MCF 10A (cell line): ENCODE results near the gene CHST15. TPM values are rescaled to one million over a fixed set of nuclear protein-coding genes. Genes with fewer than 3 reads are reported as not detected.

Experiments
- BruUV-seq: library from RNA; stranded (reverse); fragments of 400-500 nt; replicated peaks from 2 replicates; lab custom pipeline; 2021; lab: Mats Ljungman, UMichigan
- CTCF ChIA-PET: fragments of 300-600 bp; sonication (Branson Sonifier 250); formaldehyde crosslinking; extraction: SDS; loops from one replicate; lab custom pipeline; 2021; ENCODE audit warnings: antibody characterized with exemption, inconsistent platforms; lab: Yijun Ruan, JAX
- POLR2A ChIA-PET: fragments of 300-600, 350-650 bp; sonication (Branson Sonifier 250); formaldehyde crosslinking; extraction: SDS; loops from one replicate; lab custom pipeline; 2020; ENCODE audit warnings: antibody characterized with exemption, inconsistent platforms; lab: Yijun Ruan, JAX
- DNase-seq: peaks from one replicate; pipeline ENCODE4 v3.0.0-alpha.2; 2018; ENCODE audit not compliant: unreplicated experiment
- H3K27ac Mint-ChIP-seq: one replicate; pipeline ENCODE4 v1.8.0; 2022; ENCODE audit warnings: mild to moderate bottlenecking, low read depth, mixed read lengths; ENCODE audit not compliant: unreplicated experiment
- H3K27me3 Mint-ChIP-seq: one replicate; pipeline ENCODE4 v1.8.0; 2022; ENCODE audit warnings: mixed read lengths; ENCODE audit not compliant: insufficient read depth, unreplicated experiment
- H3K36me3 Mint-ChIP-seq: one replicate; pipeline ENCODE4 v1.8.0; 2022; ENCODE audit warnings: mild to moderate bottlenecking, moderate library complexity, mixed read lengths; ENCODE audit not compliant: insufficient read depth, unreplicated experiment
- H3K4me1 Mint-ChIP-seq: one replicate; pipeline ENCODE4 v1.8.0; 2022; ENCODE audit warnings: mixed read lengths; ENCODE audit not compliant: insufficient read depth, unreplicated experiment
- H3K4me3 Mint-ChIP-seq: one replicate; pipeline ENCODE4 v1.8.0; 2022; ENCODE audit warnings: mild to moderate bottlenecking, moderate library complexity, mixed read lengths; ENCODE audit not compliant: unreplicated experiment
- H3K9me3 Mint-ChIP-seq: one replicate; pipeline ENCODE4 v1.8.0; 2022; ENCODE audit warnings: mixed read lengths; ENCODE audit not compliant: unreplicated experiment
- CTCF ChIP-seq: fragments of 200-600 bp; IDR thresholded peaks from one replicate; pipeline ENCODE4 v1.8.0; 2022; ENCODE audit warnings: antibody characterized with exemption, mild to moderate bottlenecking; ENCODE audit not compliant: unreplicated experiment
- intact Hi-C: fragments of 100-400 bp; cut with micrococcal nuclease; formaldehyde crosslinking; loops from 2 replicates; pipeline ENCODE4 v1.14.1; 2022
- total RNA-seq: library from RNA; stranded (reverse); gene quantifications from 2 replicates; pipeline ENCODE4 v1.2.3, GENCODE V29; 2022

Gene CHST15
- total RNA-seq, 1 experiment from 2014 or later = 32.8 TPM

GRCh38 chr10:124063750-124064603, 29.4 kb downstream of the CHST15 start:
- H3K36me3 Mint-ChIP-seq = peaks cover 6% of the 10 kb centered on the region
- intact Hi-C loops = no loop called here
- peak overlapping the region; percentile 78 for H3K27ac Mint-ChIP-seq
- ChIA-PET CTCF (interaction anchor here (0.6 to 1.5 kb wide), 4 partner anchors 12 to 687 kb away, joined by 3 to 11 read pairs (median 4); no protein-coding TSS in a partner anchor), POLR2A (interaction anchor here (0.6 to 1.9 kb wide), 11 partner anchors 8 to 1292 kb away, joined by 3 to 18 read pairs (median 4); partner anchors contain the start of gene CHST15)
- no peaks in the 10 kb centered on the region for H3K27me3 Mint-ChIP-seq
- peaks cover 25% of the 10 kb centered on the region for H3K4me1 Mint-ChIP-seq
- no peaks in the 10 kb centered on the region for H3K9me3 Mint-ChIP-seq
- H3K4me3 Mint-ChIP-seq = peak overlapping the region; percentile 35
- TF ChIP-seq CTCF = no peak
- peak; percentile 81 for DNase-seq
- no TSS peak for BruUV-seq

GRCh38 chr10:124062390-124062789, 31.0 kb downstream of the CHST15 start:
- intact Hi-C loops = no loop called here
- H3K4me3 Mint-ChIP-seq = no peak overlapping the region
- ChIA-PET POLR2A (interaction anchor here (1.0 to 1.9 kb wide), 2 partner anchors 31 to 44 kb away, joined by 3 to 18 read pairs; partner anchors contain the start of gene CHST15), CTCF (no interaction called here)
- BruUV-seq = no TSS peak
- H3K9me3 Mint-ChIP-seq = no peaks in the 10 kb centered on the region
- H3K27ac Mint-ChIP-seq = no peak overlapping the region
- no peaks in the 10 kb centered on the region for H3K27me3 Mint-ChIP-seq
- peaks cover 6% of the 10 kb centered on the region for H3K36me3 Mint-ChIP-seq
- TF ChIP-seq CTCF = no peak
- peaks cover 18% of the 10 kb centered on the region for H3K4me1 Mint-ChIP-seq
- DNase-seq = no peak

- no peak for TF ChIP-seq CTCF
- CTCF ChIA-PET = interaction anchor here (0.9 kb wide), 1 partner anchor 66 kb away, joined by 3 read pairs; no protein-coding TSS in a partner anchor
- Mint-ChIP-seq H3K36me3 (peaks cover 6% of the 10 kb centered on the region), H3K4me3 (no peak overlapping the region), H3K27me3 (no peaks in the 10 kb centered on the region), H3K4me1 (peaks cover 18% of the 10 kb centered on the region), H3K27ac (no peak overlapping the region), H3K9me3 (no peaks in the 10 kb centered on the region)
- intact Hi-C loops = no loop called here
- DNase-seq = no peak
- BruUV-seq = no TSS peak
- POLR2A ChIA-PET = interaction anchor here (0.5 kb wide), 1 partner anchor 337 kb away, joined by 4 read pairs; no protein-coding TSS in a partner anchor
Measured at GRCh38 chr10:124061030-124061429, 32.4 kb downstream of the CHST15 start.

GRCh38 chr10:124060148-124060720, 33.2 kb downstream of the CHST15 start:
- Mint-ChIP-seq H3K27me3 (no peaks in the 10 kb centered on the region), H3K36me3 (no peaks in the 10 kb centered on the region), H3K4me3 (no peak overlapping the region), H3K9me3 (no peaks in the 10 kb centered on the region), H3K27ac (no peak overlapping the region), H3K4me1 (peaks cover 18% of the 10 kb centered on the region)
- no peak for DNase-seq
- TF ChIP-seq CTCF = no peak
- BruUV-seq = no TSS peak
- ChIA-PET CTCF (interaction anchor here (0.9 kb wide), 1 partner anchor 66 kb away, joined by 3 read pairs; no protein-coding TSS in a partner anchor), POLR2A (no interaction called here)
- intact Hi-C loops = no loop called here
